NCI-H2196 (cell line): ENCODE measurements around the gene KRTAP4-8.
"Not testable (repeated sequence)": the region's sequence is repeated elsewhere in the genome, so short reads cannot be mapped to it uniquely, and the experiment has no call there.

Source experiments
- DNase-seq: peaks from one replicate; lab custom pipeline; 2025; ENCODE audit not compliant: unreplicated experiment; lab: John Stamatoyannopoulos, UW

KRTAP4-8 gene

DNA sequence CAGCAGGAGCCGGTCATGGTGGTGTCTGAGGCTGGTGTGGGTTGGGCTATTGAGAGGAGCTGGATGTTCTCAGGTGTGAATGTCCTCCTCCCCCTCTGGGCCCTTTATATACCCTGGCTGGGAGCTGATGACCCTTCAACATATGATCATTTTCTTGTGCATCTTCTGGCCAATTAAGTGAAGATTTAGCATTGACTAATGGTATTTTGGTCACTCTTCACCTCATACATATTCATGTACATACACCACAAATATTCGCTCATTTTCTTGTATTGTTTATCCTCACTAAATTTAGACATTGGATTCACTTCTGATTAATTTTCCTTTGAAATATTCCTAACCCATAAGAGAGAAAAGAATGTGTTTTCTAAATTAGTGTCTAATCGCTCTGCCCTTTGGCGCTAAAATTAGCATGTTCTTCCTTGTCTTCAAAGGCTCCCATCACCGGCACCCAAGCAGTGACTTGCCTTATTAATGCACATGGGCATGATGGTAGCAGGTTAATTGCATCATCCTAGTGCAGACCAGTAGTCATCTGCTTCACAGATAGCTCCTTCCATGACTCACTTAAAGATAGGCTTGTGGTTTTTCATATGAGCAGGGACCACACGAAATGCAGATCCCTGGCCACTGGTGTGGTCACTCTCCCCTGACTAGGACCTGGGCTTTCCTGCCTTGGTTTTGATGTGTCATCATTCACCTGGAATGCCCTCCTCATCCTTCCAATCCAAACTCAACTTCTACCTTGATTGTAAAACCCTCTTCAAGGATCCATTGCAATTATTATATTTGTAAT lies 31.9 kb downstream of the KRTAP4-8 start, which contains the start of gene KRTAP2-4:
KRTAP2-4 (minus strand) TSS at position 51 of the 796 bp plus-strand sequence; CDS start at position 17, 34 bp downstream.
- no peak for DNase-seq

DNA sequence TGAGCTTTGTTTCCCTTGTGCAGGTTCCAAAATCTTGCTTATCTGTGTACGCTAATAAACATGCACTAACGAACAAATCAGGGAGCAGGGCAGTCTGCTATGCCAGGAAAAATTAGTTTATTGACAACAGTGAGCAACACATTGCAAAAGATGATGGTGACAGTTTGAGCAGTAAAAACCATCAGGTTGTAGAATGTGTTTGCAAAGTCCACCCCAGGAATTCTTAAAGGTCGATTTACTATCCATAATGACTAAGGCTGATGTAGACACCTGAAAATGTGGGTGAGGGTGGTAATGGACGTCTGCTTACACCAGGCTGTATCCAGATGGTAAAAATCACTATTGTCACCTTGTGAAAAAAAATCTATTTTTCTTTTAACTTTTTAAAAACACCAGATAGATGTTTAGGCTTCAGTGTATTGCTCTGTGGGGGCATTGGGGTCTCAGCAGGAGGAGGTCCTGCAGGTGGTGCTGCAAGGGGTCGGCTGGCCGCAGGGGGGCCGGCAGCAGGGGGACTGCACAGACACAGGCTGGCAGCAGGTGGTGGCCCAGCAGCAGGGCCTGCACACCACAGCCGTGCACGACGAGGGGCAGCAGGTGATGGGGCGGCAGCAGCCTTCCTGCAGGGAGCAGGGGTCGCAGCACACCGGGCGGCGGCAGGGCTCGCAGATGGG lies 32.8 kb downstream of the KRTAP4-8 start:
- DNase-seq = not testable (repeated sequence)

DNA sequence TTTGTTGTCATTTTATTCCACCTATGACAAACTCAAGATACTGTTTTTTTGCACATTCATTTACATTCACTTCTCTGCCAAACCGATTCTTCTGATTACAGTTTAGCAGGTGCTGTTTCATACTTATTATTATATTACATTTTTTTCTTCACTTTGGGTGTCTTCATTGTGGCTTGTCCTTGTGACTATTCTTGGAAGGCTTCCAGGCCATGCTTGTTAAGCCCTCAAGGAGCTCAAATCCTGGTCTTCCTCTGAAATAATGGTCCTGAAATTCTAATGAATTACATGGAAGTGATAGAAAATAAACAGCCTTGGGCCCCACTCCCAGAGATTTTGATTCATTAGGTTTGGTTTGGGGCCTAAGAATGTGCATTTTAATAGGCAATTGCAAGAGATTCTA lies 33.6 kb downstream of the KRTAP4-8 start:
- no peak for DNase-seq

DNA sequence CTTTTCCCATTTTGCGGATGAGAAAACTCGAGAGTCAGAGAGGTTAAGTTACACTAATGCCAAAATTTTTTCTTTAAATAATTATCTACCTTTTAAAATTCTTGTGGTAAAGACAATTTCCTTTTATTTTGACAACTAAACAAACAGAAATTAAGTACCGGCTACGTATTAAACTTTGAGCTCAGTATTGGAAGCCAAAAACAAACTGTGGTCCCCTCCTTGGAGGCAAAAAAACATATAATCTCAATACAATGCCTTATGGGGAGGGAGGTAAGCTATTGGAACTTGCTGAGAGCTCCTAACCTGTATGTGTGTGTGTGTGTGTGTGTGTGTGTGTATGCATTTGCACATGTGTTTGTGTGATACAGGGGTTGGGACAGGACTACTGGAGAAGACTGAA lies 34.5 kb downstream of the KRTAP4-8 start:
- no peak for DNase-seq

DNA sequence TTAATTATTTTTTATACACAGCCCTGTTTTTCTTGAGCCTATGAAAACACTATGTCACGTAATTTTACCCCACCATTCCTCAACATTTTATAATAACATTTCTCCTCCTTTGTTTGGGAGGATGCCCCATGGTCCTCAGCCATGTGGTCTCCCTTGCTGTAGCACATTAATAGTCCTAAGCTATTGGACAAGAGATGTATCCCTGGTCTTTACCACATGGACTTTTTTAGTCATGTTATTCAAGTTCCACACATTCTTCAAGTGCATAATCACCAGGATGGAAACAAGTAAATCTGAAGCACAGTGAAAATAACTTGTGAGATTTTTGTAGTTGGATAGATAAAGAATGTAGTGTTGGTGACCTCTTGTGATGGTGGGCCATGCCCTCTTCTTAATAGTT lies 36.0 kb downstream of the KRTAP4-8 start:
- no peak for DNase-seq

DNA sequence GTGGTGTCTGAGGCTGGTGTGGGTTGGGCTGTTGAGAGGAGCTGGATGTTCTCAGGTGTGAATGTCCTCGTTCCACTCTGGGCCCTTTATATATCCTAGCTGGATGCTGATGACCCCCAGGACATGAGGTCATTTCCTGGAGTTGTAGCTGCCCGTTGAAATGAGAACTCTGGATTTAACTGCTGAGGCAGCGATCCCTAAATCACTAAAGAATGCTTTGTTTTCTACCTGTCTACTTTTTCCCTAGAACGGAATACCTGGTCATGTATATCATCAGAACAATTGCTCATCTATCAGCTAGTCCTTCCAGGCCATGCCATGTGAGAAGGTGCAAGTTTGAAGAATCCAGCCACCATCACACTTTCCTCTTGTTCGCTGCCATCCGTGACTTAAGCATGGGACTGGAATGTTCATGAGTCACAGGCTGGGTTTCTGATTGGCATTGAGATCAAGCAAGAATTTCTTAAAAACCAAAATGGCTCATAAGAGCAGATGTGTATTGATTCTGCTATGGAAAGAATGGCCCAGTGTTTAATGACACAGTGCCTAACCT lies 37.8 kb downstream of the KRTAP4-8 start, which contains the start of gene KRTAP2-3:
KRTAP2-3 (minus strand) TSS at position 63 of the 553 bp plus-strand sequence. CDS start 64 bp downstream, outside the sequence.
- DNase-seq = no peak

DNA sequence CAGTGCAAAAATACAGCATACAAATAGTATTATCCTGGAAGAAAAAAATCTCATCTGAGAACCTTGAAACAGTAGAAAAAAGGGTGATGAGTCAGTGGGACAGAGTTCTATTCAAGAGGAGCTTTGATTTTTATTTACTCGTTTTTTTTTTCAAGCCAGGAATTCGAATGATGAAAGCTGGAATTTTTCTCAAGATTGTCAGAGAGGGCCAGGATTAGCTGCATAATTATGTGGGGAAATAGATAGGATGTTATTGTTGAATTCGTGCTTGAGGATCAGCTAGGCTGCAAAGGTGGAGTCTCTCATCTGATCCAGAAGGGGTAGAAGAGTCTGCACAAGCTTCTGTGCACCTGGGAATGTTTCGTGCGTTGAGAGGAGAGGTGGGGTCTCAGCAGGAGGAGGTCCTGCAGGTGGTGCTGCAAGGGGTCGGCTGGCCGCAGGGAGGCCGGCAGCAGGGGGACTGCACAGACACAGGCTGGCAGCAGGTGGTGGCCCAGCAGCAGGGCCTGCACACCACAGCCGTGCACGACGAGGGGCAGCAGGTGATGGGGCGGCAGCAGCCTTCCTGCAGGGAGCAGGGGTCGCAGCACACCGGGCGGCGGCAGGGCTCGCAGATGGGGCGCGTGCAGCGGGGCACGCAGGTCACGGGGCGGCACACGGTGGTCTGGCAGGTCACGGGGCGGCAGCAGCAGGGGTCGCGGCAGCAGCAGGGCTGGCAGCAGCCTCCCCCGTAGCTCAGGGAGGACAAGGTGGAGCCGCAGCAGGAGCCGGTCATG lies 38.5 kb downstream of the KRTAP4-8 start:
- not testable (repeated sequence) for DNase-seq

DNA sequence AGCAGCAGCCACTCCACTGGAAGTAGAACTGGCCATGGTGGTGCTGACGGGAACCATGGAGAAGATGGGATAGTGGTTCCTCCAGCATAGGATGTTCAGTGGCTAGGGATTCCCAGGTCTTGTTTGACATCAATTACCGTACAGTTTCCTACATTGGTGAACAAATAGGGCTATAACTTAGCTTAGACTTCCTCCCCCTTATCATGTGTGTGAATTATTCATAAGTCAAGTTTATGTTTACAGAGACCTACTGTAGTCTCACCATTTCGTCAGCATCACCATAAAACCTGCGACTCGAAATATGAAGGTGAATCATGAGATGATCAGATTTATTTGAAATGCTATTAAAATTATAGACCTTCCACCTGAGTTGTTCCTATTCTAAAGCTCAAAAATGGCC lies 39.2 kb downstream of the KRTAP4-8 start:
- DNase-seq = no peak

DNA sequence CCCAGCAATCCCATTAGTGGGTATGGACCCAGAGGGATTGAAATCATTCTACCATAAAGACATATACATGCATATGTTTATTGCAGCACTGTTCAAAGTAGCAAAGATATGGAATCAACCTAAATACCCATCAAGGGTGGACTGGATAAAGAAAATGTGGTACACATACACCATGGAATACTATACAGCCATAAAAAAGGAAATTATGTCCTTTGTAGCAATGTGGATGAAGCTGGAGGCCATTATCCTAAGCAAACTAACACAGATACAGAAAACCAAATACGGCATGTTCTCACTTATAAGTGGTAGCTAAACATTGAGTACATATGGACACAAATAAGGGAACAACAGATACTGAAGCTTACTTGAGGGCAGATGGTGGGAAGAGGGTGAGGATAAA lies 40.4 kb downstream of the KRTAP4-8 start:
- DNase-seq = no peak

DNA sequence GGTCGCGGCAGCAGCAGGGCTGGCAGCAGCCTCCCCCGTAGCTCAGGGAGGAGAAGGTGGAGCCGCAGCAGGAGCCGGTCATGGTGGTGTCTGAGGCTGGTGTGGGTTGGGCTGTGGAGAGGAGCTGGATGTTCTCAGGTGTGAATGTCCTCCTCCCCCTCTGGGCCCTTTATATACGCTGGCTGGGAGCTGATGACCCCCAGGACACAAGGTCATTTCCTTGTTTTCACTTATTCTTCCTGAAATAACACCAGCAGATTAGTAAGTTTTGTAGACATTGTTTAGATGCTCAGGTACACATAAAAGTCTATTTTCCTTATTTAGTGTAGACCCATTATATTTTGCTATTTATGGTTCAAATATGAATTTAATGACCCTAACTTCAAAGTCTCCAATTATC lies 42.8 kb downstream of the KRTAP4-8 start, which contains the start of gene KRTAP2-2:
KRTAP2-2 (minus strand) TSS at position 101 of the 400 bp plus-strand sequence; CDS start at position 82, 19 bp downstream.
- not testable (repeated sequence) for DNase-seq

DNA sequence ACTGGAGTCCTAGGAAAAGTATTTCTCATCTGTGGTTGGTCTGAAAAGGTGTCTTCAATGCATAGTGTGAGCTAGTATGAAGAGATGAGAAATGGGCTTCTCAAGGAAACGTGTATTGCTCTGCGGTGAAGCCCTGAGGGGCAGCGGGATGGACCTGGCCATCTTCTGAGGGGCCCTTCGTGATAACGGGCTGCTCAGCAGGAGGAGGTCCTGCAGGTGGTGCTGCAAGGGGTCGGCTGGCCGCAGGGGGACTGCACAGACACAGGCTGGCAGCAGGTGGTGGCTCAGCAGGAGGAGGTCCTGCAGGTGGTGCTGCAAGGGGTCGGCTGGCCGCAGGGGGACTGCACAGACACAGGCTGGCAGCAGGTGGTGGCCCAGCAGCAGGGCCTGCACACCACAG lies 43.4 kb downstream of the KRTAP4-8 start:
- not testable (repeated sequence) for DNase-seq

DNA sequence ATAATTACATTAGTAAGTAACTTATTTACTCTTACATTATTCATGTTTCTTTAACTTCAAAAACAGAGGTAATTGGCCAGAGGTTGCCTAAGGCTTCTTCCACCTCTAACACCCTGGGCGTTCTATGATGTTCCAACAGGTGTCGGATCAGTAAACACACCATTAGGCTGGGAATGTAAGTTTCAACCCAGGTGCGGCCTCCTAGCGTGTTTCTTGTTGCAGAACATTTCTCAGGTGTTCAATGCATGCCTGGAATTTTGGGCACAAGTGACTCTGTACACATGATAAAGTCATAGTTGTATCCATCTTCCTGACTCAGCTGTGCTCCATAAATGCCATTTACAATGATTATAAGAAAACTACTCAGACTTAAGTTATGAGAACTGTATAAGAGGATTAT lies 43.9 kb downstream of the KRTAP4-8 start:
- DNase-seq = no peak

DNA sequence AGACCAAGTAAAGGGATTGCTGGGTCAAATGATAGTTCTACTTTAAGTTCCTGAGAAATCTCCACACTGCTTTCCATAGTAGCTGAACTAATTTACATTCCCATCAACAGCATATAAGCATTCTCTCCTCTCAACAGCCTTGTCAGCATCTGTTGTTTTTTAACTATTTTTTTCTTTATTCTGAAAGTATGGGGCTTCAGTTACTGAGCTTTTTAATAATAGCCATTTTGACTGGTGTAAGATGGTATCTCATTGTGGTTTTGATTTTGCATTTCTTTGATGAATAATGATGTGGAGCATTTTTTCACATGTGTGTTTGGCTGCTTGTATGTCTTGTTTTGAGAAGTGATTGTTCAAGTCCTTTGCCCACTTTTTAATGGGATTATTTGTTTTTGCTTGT lies 45.4 kb downstream of the KRTAP4-8 start:
- no peak for DNase-seq

DNA sequence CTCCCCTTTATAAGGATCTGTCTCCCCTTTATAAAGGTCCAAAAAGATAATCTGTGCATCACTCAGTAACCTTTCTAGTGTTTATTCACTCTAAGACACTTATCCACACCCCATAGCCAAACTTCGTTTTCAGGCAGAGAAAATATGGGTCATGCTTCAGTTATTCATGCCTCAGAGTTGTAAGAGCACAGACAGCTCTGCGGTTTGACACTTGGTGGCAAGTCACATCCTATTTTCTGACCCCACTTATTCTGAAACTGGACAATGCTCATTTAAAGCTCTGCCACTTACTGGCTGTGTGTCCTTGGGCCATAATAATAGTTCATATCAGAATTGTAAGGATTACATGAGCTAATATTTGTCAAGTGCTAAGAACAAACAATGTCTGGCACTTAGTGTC lies 48.8 kb downstream of the KRTAP4-8 start:
- DNase-seq = no peak

DNA sequence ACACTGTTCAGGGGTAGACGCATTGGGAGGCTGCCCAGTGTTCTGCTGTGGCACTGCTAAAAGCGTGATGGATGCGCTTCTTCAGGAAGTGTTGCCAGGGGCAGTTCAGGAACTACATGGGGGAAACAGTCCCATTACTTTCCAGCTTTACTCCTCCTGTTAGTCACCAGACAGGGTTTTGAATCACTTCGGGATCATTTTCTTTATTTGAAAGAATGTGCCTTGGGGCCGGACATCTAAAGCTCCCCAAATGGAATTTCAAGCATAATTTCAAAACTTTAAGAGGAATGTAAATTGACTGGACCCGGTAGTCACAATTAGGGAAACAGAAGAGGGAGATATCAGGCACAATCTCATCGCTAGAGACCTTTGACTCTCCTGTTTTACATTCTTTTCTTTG lies 49.5 kb downstream of the KRTAP4-8 start:
- DNase-seq = no peak
